ENCODE data around the gene SCARB1.

Gene SCARB1

DNA sequence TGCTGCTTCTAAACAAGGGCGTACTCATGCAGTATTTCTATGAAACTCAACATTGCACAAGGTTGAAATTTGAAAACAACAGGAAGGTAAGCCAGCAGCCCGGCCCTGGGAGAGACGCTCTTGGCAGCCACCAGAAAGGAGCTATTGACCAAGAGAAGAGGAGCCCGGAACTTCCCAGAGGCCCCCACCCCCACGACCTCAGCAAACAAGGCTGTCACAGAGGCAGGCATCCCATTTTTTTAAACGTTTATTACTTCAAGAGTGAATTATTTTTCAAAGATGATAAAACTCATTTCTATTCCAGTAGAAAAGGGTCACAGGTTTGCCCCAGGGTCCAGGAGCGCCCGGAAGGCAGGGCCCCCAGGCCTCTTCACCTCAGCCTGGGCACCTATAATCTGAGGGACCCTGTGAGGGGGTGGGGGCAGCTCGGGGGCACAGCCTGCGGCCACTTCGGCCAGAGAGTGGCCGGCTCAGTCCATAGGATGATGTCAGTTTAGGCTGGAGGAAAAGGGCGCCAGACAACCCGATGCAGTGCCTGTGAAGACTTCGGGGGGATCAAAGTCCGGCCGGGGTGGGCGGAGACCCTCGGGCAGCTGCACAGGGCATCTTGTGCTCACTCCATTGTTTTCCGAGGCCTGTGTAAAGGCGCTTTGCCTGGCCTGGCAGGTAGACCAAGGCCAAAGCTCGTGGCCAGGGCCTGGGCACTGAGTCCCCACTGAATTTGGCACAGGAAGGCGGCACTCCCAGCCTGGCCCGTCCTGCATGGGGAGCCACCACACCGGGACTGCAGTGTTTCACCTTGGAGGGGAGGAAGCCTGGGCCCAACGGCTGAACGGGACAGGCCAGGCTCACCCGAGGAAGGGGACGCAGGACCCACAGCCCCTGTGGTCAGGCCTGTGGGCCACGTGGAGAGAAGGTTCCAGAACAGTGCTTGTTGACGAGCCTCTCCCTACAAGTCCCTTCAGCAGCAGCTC lies 86.0 kb downstream of the SCARB1 start (continued):
- TF ChIP-seq ZNF561 (tag by site-specific recombination; IDR thresholded peaks at IDR 0.05; ENCODE audit: borderline replicate concordance) (no peak), ZNF112 (tag by site-specific recombination; IDR thresholded peaks at IDR 0.05) (no peak)
- TF ChIP-seq, protein P1, sequence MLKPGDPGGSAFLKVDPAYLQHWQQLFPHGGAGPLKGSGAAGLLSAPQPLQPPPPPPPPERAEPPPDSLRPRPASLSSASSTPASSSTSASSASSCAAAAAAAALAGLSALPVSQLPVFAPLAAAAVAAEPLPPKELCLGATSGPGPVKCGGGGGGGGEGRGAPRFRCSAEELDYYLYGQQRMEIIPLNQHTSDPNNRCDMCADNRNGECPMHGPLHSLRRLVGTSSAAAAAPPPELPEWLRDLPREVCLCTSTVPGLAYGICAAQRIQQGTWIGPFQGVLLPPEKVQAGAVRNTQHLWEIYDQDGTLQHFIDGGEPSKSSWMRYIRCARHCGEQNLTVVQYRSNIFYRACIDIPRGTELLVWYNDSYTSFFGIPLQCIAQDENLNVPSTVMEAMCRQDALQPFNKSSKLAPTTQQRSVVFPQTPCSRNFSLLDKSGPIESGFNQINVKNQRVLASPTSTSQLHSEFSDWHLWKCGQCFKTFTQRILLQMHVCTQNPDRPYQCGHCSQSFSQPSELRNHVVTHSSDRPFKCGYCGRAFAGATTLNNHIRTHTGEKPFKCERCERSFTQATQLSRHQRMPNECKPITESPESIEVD (tag by site-specific recombination; IDR thresholded peaks at IDR 0.05): no peak

DNA sequence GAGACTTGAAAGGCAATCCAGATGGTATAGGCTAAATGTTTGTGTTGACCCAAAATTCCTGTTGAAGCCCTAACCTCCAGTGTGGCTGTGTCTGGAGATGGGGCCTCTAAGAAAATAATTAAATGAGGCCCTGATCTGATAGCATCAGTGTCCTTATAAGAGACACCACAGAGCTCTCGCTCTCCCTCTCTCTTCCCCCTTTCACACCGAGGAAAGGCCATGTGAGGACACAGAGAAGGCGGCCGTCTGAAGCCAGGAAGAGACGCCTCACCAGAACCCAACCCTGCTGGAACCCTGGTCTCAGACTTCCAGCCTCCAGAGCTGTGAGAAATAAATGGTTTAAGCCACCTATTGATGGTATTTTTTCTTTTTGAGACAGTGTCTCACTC lies 87.5 kb downstream of the SCARB1 start:
- CTCF ChIA-PET: interaction anchor here (0.6 to 1.5 kb wide), 5 partner anchors 11 to 1069 kb away, joined by 3 to 5 read pairs (median 3); no protein-coding TSS in a partner anchor
- POLR2A ChIA-PET: interaction anchor here (0.5 kb wide), 1 partner anchor 160 kb away, joined by 4 read pairs; no protein-coding TSS in a partner anchor

More for the DNA sequence above, 87.5 kb downstream of the SCARB1 start:
- TF ChIP-seq HOXC10 (CRISPR knock-in tag; IDR thresholded peaks at IDR 0.05) (no peak), ZNF169 (tag by site-specific recombination; IDR thresholded peaks at IDR 0.05) (no peak), ZNF548 (tag by site-specific recombination; IDR thresholded peaks at IDR 0.05) (peak; percentile 86), GFI1B (tag by site-specific recombination; IDR thresholded peaks at IDR 0.05) (no peak), ZNF335 (tag by site-specific recombination; conservative IDR thresholded peaks at IDR 0.05) (peak; percentile 48), ZNF596 (tag by site-specific recombination; IDR thresholded peaks at IDR 0.05) (peak; percentile 20; the same call in 1 of the 2 replicates), ZNF629 (tag by site-specific recombination; IDR thresholded peaks at IDR 0.05) (no peak), ZNF138 (tag by site-specific recombination; IDR thresholded peaks at IDR 0.05; ENCODE audit: borderline replicate concordance) (no peak), ZNF394 (tag by site-specific recombination; IDR thresholded peaks at IDR 0.05; ENCODE audit: borderline replicate concordance) (no peak), ZNF549 (tag by site-specific recombination; IDR thresholded peaks at IDR 0.05) (no peak), ZNF223 (tag by site-specific recombination; IDR thresholded peaks at IDR 0.05) (no peak), ZEB2 (tag by site-specific recombination; IDR thresholded peaks at IDR 0.05) (peak; percentile 39; the same call in 1 of the 2 replicates), MYNN (tag by site-specific recombination; IDR thresholded peaks at IDR 0.05; ENCODE audit: borderline replicate concordance) (no peak), MEIS1 (CRISPR knock-in tag; IDR thresholded peaks at IDR 0.05; ENCODE audit: borderline replicate concordance) (no peak), SETDB1 (IDR thresholded peaks at IDR 0.05; ENCODE audit: insufficient read length, low read length) (peak; percentile 45), BCL11A (tag by site-specific recombination; IDR thresholded peaks at IDR 0.05; ENCODE audit: low read depth) (no peak), ZNF529 (tag by site-specific recombination; IDR thresholded peaks at IDR 0.05; ENCODE audit: insufficient replicate concordance) (no peak)
- TF ChIP-seq, protein P2, sequence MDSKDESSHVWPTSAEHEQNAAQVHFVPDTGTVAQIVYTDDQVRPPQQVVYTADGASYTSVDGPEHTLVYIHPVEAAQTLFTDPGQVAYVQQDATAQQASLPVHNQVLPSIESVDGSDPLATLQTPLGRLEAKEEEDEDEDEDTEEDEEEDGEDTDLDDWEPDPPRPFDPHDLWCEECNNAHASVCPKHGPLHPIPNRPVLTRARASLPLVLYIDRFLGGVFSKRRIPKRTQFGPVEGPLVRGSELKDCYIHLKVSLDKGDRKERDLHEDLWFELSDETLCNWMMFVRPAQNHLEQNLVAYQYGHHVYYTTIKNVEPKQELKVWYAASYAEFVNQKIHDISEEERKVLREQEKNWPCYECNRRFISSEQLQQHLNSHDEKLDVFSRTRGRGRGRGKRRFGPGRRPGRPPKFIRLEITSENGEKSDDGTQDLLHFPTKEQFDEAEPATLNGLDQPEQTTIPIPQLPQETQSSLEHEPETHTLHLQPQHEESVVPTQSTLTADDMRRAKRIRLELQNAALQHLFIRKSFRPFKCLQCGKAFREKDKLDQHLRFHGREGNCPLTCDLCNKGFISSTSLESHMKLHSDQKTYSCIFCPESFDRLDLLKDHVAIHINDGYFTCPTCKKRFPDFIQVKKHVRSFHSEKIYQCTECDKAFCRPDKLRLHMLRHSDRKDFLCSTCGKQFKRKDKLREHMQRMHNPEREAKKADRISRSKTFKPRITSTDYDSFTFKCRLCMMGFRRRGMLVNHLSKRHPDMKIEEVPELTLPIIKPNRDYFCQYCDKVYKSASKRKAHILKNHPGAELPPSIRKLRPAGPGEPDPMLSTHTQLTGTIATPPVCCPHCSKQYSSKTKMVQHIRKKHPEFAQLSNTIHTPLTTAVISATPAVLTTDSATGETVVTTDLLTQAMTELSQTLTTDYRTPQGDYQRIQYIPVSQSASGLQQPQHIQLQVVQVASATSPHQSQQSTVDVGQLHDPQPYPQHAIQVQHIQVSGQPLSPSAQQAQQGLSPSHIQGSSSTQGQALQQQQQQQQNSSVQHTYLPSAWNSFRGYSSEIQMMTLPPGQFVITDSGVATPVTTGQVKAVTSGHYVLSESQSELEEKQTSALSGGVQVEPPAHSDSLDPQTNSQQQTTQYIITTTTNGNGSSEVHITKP (tag by site-specific recombination; IDR thresholded peaks at IDR 0.05): peak; percentile 36; the same call in 1 of the 2 replicates
- TF ChIP-seq, protein P3, sequence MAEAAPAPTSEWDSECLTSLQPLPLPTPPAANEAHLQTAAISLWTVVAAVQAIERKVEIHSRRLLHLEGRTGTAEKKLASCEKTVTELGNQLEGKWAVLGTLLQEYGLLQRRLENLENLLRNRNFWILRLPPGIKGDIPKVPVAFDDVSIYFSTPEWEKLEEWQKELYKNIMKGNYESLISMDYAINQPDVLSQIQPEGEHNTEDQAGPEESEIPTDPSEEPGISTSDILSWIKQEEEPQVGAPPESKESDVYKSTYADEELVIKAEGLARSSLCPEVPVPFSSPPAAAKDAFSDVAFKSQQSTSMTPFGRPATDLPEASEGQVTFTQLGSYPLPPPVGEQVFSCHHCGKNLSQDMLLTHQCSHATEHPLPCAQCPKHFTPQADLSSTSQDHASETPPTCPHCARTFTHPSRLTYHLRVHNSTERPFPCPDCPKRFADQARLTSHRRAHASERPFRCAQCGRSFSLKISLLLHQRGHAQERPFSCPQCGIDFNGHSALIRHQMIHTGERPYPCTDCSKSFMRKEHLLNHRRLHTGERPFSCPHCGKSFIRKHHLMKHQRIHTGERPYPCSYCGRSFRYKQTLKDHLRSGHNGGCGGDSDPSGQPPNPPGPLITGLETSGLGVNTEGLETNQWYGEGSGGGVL (tag by site-specific recombination; IDR thresholded peaks at IDR 0.05): 0 out of 2 replicates have a peak, but pooled peaks have one; percentile 14
- TF ChIP-seq, protein P4, sequence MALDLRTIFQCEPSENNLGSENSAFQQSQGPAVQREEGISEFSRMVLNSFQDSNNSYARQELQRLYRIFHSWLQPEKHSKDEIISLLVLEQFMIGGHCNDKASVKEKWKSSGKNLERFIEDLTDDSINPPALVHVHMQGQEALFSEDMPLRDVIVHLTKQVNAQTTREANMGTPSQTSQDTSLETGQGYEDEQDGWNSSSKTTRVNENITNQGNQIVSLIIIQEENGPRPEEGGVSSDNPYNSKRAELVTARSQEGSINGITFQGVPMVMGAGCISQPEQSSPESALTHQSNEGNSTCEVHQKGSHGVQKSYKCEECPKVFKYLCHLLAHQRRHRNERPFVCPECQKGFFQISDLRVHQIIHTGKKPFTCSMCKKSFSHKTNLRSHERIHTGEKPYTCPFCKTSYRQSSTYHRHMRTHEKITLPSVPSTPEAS (tag by site-specific recombination; IDR thresholded peaks at IDR 0.05): no peak
- TF ChIP-seq, protein P5, sequence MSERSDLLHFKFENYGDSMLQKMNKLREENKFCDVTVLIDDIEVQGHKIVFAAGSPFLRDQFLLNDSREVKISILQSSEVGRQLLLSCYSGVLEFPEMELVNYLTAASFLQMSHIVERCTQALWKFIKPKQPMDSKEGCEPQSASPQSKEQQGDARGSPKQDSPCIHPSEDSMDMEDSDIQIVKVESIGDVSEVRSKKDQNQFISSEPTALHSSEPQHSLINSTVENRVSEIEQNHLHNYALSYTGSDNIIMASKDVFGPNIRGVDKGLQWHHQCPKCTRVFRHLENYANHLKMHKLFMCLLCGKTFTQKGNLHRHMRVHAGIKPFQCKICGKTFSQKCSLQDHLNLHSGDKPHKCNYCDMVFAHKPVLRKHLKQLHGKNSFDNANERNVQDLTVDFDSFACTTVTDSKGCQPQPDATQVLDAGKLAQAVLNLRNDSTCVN (tag by site-specific recombination; optimal IDR thresholded peaks at IDR 0.05): no peak
- H3K4me1 ChIP-seq (ENCODE audit: control insufficient read depth, insufficient read depth, low read length): no peaks in the 10 kb centered on the region
- H3K27ac ChIP-seq (ENCODE audit: extremely low read depth, low read depth, low read length): 0 out of 2 replicates have a peak overlapping the region, but pooled peaks have one; percentile 12
- H3K4me3 ChIP-seq (ENCODE audit: low read depth, low read length): no peak overlapping the region
- H3K36me3 ChIP-seq (ENCODE audit: control insufficient read depth in 2 of 2, insufficient read depth in 1 of 2, low read length in 2 of 2): no peaks in the 10 kb centered on the region
- H3K9me3 ChIP-seq (ENCODE audit: control insufficient read depth, insufficient read depth, low read depth, low read length): no peaks in the 10 kb centered on the region
